ENCODE data around the gene ARL8B.

Gene ARL8B

GRCh38 chr3:5198986-5199731 lies 77.1 kb downstream of the ARL8B start:
- DNase-seq (ENCODE audit: extremely low read depth, low read depth), result no peak
- no peak for TF ChIP-seq CTCF (IDR thresholded peaks at IDR 0.05; ENCODE audit: low read depth, low read length)

- no peak for DNase-seq (ENCODE audit: extremely low read depth, low read depth)
- TF ChIP-seq CTCF (IDR thresholded peaks at IDR 0.05; ENCODE audit: low read depth, low read length), result no peak
Observed at GRCh38 chr3:5201536-5201935, 79.4 kb downstream of the ARL8B start.

GRCh38 chr3:5202222-5202621 lies 80.1 kb downstream of the ARL8B start:
- no peak for DNase-seq (ENCODE audit: extremely low read depth, low read depth)
- TF ChIP-seq CTCF (IDR thresholded peaks at IDR 0.05; ENCODE audit: low read depth, low read length), result no peak

- DNase-seq (ENCODE audit: extremely low read depth, low read depth), result no peak
- no peak for TF ChIP-seq CTCF (IDR thresholded peaks at IDR 0.05; ENCODE audit: low read depth, low read length)
Observed at GRCh38 chr3:5205165-5205941, 83.3 kb downstream of the ARL8B start.

GRCh38 chr3:5210926-5211325 lies 88.8 kb downstream of the ARL8B start:
- TF ChIP-seq CTCF (IDR thresholded peaks at IDR 0.05; ENCODE audit: low read depth, low read length), result no peak
- DNase-seq (ENCODE audit: extremely low read depth, low read depth), result no peak

GRCh38 chr3:5212628-5213573 lies 90.8 kb downstream of the ARL8B start:
- no peak for DNase-seq (ENCODE audit: extremely low read depth, low read depth)
- no peak for TF ChIP-seq CTCF (IDR thresholded peaks at IDR 0.05; ENCODE audit: low read depth, low read length)

Data from AG09319 (cell line).